Type B pancreatic cell (in vitro differentiated cells): ENCODE results near the gene GUCY1B1. TPM values are rescaled to one million over a fixed set of nuclear protein-coding genes. Genes with fewer than 3 reads are reported as not detected.
"Not testable (repeated sequence)": the region's sequence is repeated elsewhere in the genome, so short reads cannot be mapped to it uniquely, and the experiment has no call there.

Experiments used
- DNase-seq: peaks from one replicate; pipeline ENCODE4 v3.0.0; 2021; ENCODE audit warnings: mixed read lengths; ENCODE audit not compliant: unreplicated experiment; ENCODE audit errors: extremely low spot score
- H3K27ac Mint-ChIP-seq: 2 replicates; pipeline ENCODE4 v1.8.0; 2021; ENCODE audit warnings: mild to moderate bottlenecking, mixed read lengths
- H3K27me3 Mint-ChIP-seq: 2 replicates; pipeline ENCODE4 v1.8.0; 2021; ENCODE audit warnings: mixed read lengths
- H3K36me3 Mint-ChIP-seq: 2 replicates; pipeline ENCODE4 v1.8.0; 2021; ENCODE audit warnings: mixed read lengths
- H3K4me1 Mint-ChIP-seq: one replicate; pipeline ENCODE4 v1.8.0; 2021; ENCODE audit warnings: mixed read lengths; ENCODE audit not compliant: unreplicated experiment
- H3K4me3 Mint-ChIP-seq: 2 replicates; pipeline ENCODE4 v1.8.0; 2021; ENCODE audit warnings: mild to moderate bottlenecking, mixed read lengths
- H3K9me3 Mint-ChIP-seq: 2 replicates; pipeline ENCODE4 v1.8.0; 2021; ENCODE audit warnings: mixed read lengths
- CTCF ChIP-seq: fragments of 200-600 bp; sonication (generic); conservative IDR thresholded peaks from 2 replicates; pipeline ENCODE4 v1.5.0; 2021; ENCODE audit warnings: antibody characterized with exemption, mild to moderate bottlenecking
- total RNA-seq: library from RNA; stranded (reverse); gene quantifications from 2 replicates; pipeline ENCODE4 v1.2.1, GENCODE V29; 2021; ENCODE audit warnings: low replicate concordance

The GUCY1B1 gene
- total RNA-seq, 1 donor from 2014 or later = 6.6 TPM

GRCh38 chr4:155789391-155789790 lies 30.6 kb downstream of the GUCY1B1 start:
- H3K27me3 Mint-ChIP-seq = no peaks in the 10 kb centered on the region
- H3K4me3 Mint-ChIP-seq = no peak overlapping the region
- no peak overlapping the region for H3K27ac Mint-ChIP-seq
- DNase-seq = no peak
- peaks cover 4% of the 10 kb centered on the region for H3K9me3 Mint-ChIP-seq
- peaks cover 6% of the 10 kb centered on the region for H3K4me1 Mint-ChIP-seq
- no peak for TF ChIP-seq CTCF
- H3K36me3 Mint-ChIP-seq = peaks cover 4% of the 10 kb centered on the region

GRCh38 chr4:155789982-155790381 lies 31.2 kb downstream of the GUCY1B1 start:
- no peak for DNase-seq
- H3K36me3 Mint-ChIP-seq = peaks cover 4% of the 10 kb centered on the region
- H3K4me3 Mint-ChIP-seq = no peak overlapping the region
- TF ChIP-seq CTCF = no peak
- peaks cover 6% of the 10 kb centered on the region for H3K4me1 Mint-ChIP-seq
- no peak overlapping the region for H3K27ac Mint-ChIP-seq
- H3K9me3 Mint-ChIP-seq = peaks cover 4% of the 10 kb centered on the region
- H3K27me3 Mint-ChIP-seq = no peaks in the 10 kb centered on the region

GRCh38 chr4:155794589-155795236 lies 35.9 kb downstream of the GUCY1B1 start:
- DNase-seq = no peak
- Mint-ChIP-seq H3K27ac (no peak overlapping the region), H3K36me3 (peaks cover 5% of the 10 kb centered on the region), H3K4me1 (no peaks in the 10 kb centered on the region), H3K27me3 (no peaks in the 10 kb centered on the region), H3K4me3 (no peak overlapping the region), H3K9me3 (no peaks in the 10 kb centered on the region)
- no peak for TF ChIP-seq CTCF

- Mint-ChIP-seq H3K36me3 (peaks cover 5% of the 10 kb centered on the region), H3K27ac (no peak overlapping the region), H3K4me3 (no peak overlapping the region), H3K4me1 (no peaks in the 10 kb centered on the region), H3K27me3 (no peaks in the 10 kb centered on the region), H3K9me3 (no peaks in the 10 kb centered on the region)
- DNase-seq = no peak
- TF ChIP-seq CTCF = peak; percentile 67
Observed at GRCh38 chr4:155795991-155796390, 37.2 kb downstream of the GUCY1B1 start.

- not testable (repeated sequence) for H3K27ac Mint-ChIP-seq, H3K9me3 Mint-ChIP-seq, H3K4me1 Mint-ChIP-seq, DNase-seq, H3K36me3 Mint-ChIP-seq, H3K4me3 Mint-ChIP-seq, H3K27me3 Mint-ChIP-seq
Observed at GRCh38 chr4:155797581-155797980, 38.8 kb downstream of the GUCY1B1 start.

GRCh38 chr4:155799116-155799793 lies 40.4 kb downstream of the GUCY1B1 start:
- Mint-ChIP-seq H3K36me3 (peaks cover 8% of the 10 kb centered on the region), H3K4me3 (no peak overlapping the region), H3K4me1 (no peaks in the 10 kb centered on the region), H3K27me3 (no peaks in the 10 kb centered on the region), H3K9me3 (no peaks in the 10 kb centered on the region), H3K27ac (no peak overlapping the region)
- DNase-seq = no peak
- no peak for TF ChIP-seq CTCF
